Liver (tissue), 9 donors: ENCODE results near the gene DCC. TPM values are rescaled to one million over a fixed set of nuclear protein-coding genes. Genes with fewer than 3 reads are reported as not detected.

Experiments used
- DNase-seq: peaks from one replicate; pipeline ENCODE4 v3.0.0-alpha.2; 2017; ENCODE audit warnings: low spot score
- H3K27ac ChIP-seq, 2 donors: one replicate each; pipeline ENCODE4 v1.7.0; 2013; ENCODE audit warnings: inconsistent platforms in 2 of 2, low read length in 2 of 2, control low read depth in 1 of 2, low read depth in 1 of 2, mild to moderate bottlenecking in 1 of 2
- H3K27me3 ChIP-seq, 4 donors: one replicate each; pipeline versions ENCODE4 v1.6.1 to v1.7.0; 2013; ENCODE audit warnings: low read length in 3 of 4, inconsistent platforms in 1 of 4, mild to moderate bottlenecking in 1 of 4, moderate library complexity in 1 of 4; ENCODE audit not compliant: control insufficient read depth in 4 of 4, insufficient read depth in 4 of 4
- H3K36me3 ChIP-seq, 4 donors: one replicate each; pipeline versions ENCODE4 v1.6.1 to v1.7.0; 2013; ENCODE audit warnings: low read length in 3 of 4, mild to moderate bottlenecking in 3 of 4, low read depth in 1 of 4, moderate library complexity in 1 of 4; ENCODE audit not compliant: control insufficient read depth in 4 of 4, insufficient read depth in 3 of 4
- H3K4me1 ChIP-seq, 4 donors: one replicate each; pipeline versions ENCODE4 v1.6.1 to v1.7.0; 2013; ENCODE audit warnings: low read length in 3 of 4, mild to moderate bottlenecking in 3 of 4, moderate library complexity in 1 of 4; ENCODE audit not compliant: control insufficient read depth in 4 of 4, insufficient read depth in 4 of 4
- H3K4me3 ChIP-seq, 3 donors: one replicate each; pipeline versions ENCODE4 v1.6.1 to v1.7.0; 2013; ENCODE audit warnings: low read length in 3 of 3, control low read depth in 1 of 3, low read depth in 1 of 3, mild to moderate bottlenecking in 1 of 3
- H3K9ac ChIP-seq, 2 donors: one replicate each; pipeline ENCODE4 v1.7.0; 2013; ENCODE audit warnings: low read length in 2 of 2, mild to moderate bottlenecking in 2 of 2, moderate library complexity in 2 of 2, control low read depth in 1 of 2, low read depth in 1 of 2
- H3K9me3 ChIP-seq, 4 donors: one replicate each; pipeline versions ENCODE4 v1.6.1 to v1.7.0; 2013; ENCODE audit warnings: low read length in 3 of 4; ENCODE audit not compliant: control insufficient read depth in 4 of 4
- EGR1 ChIP-seq, 2 donors: IDR thresholded peaks; 2 replicates each; pipeline ENCODE4 v1.6.1; 2016 to 2018; ENCODE audit warnings: antibody characterized with exemption in 2 of 2, low read depth in 2 of 2
- FOXA1 ChIP-seq: IDR thresholded peaks from 2 replicates; pipeline ENCODE4 v1.6.1; 2016; ENCODE audit warnings: antibody characterized with exemption
- FOXA2 ChIP-seq: IDR thresholded peaks from 2 replicates; pipeline ENCODE4 v1.6.1; 2016; ENCODE audit warnings: antibody characterized with exemption
- GABPA ChIP-seq, 2 donors: IDR thresholded peaks in 1 of 2; conservative IDR thresholded peaks in 1 of 2; 2 replicates each; pipeline ENCODE4 v1.6.1; 2016; ENCODE audit warnings: antibody characterized with exemption in 2 of 2, mild to moderate bottlenecking in 1 of 2, moderate library complexity in 1 of 2
- HNF4A ChIP-seq, 2 donors: conservative IDR thresholded peaks; 2 replicates each; pipeline ENCODE4 v1.6.1; 2016; ENCODE audit warnings: antibody characterized with exemption in 2 of 2, mild to moderate bottlenecking in 2 of 2
- HNF4G ChIP-seq: IDR thresholded peaks from 2 replicates; pipeline ENCODE4 v1.6.1; 2016; ENCODE audit warnings: antibody characterized with exemption
- JUND ChIP-seq, 2 donors: IDR thresholded peaks; 2 replicates each; pipeline ENCODE4 v1.6.1; 2016; ENCODE audit warnings: antibody characterized with exemption in 2 of 2
- NR2F2 ChIP-seq: IDR thresholded peaks from 2 replicates; pipeline ENCODE4 v1.6.1; 2016; ENCODE audit warnings: antibody characterized with exemption
- RAD21 ChIP-seq, 2 donors: IDR thresholded peaks; 2 replicates each; pipeline ENCODE4 v1.6.1; 2016; ENCODE audit warnings: antibody characterized with exemption in 2 of 2, mild to moderate bottlenecking in 2 of 2
- REST ChIP-seq: IDR thresholded peaks from 2 replicates; pipeline ENCODE4 v1.6.1; 2016; ENCODE audit warnings: antibody characterized with exemption, mild to moderate bottlenecking
- RXRA ChIP-seq, 2 donors: IDR thresholded peaks; 2 replicates each; pipeline ENCODE4 v1.6.1; 2017 to 2018; ENCODE audit warnings: antibody characterized with exemption in 2 of 2, mild to moderate bottlenecking in 1 of 2
- SP1 ChIP-seq: IDR thresholded peaks from 2 replicates; pipeline ENCODE4 v1.6.1; 2018; ENCODE audit warnings: antibody characterized with exemption, mild to moderate bottlenecking
- TAF1 ChIP-seq: conservative IDR thresholded peaks from 2 replicates; pipeline ENCODE4 v1.6.1; 2016; ENCODE audit warnings: antibody characterized with exemption, mild to moderate bottlenecking
- YY1 ChIP-seq: IDR thresholded peaks from 2 replicates; pipeline ENCODE4 v1.6.1; 2016; ENCODE audit warnings: antibody characterized with exemption, mild to moderate bottlenecking
- WGBS: extraction: QIAGEN DNeasy Blood & Tissue Kit; methylation state at CpG from one replicate; pipeline ENCODE4 v1.1.7; 2013; 5-methylcytosine and 5-hydroxymethylcytosine counted together
- polyA plus RNA-seq, 2 donors: library from polyadenylated mRNA; stranded (reverse) in 1 of 2; unstranded in 1 of 2; fragments of 200-250 nt in 1 of 2; fragments of >200 nt in 1 of 2; fragmentation: Nextera tagmentation in 1 of 2; extraction: Ambion mirVana in 1 of 2; gene quantifications; one replicate each; pipeline versions ENCODE4 v1.2.1 to v1.2.3, GENCODE V29; 2013 to 2015
- total RNA-seq, 2 donors: library from RNA; depleted of rRNA; stranded (reverse); fragments of >200 nt; gene quantifications; one replicate each; pipeline ENCODE4 v1.2.3, GENCODE V29; 2014
- TF ChIP-seq, protein P1 (sequence below): IDR thresholded peaks from 2 replicates; pipeline ENCODE4 v1.6.1; 2016; ENCODE audit warnings: antibody characterized with exemption
- TF ChIP-seq, protein P2 (sequence below): IDR thresholded peaks from 2 replicates; pipeline ENCODE4 v1.6.1; 2016; ENCODE audit warnings: antibody characterized with exemption
- TF ChIP-seq, protein P3 (sequence below): IDR thresholded peaks from 2 replicates; pipeline ENCODE4 v1.6.1; 2016; ENCODE audit warnings: antibody characterized with exemption
- TF ChIP-seq, protein P4 (sequence below): fragments of 150-350 bp; IDR thresholded peaks from 2 replicates; pipeline ENCODE4 v1.5.1; 2017; ENCODE audit warnings: improper control_type of control experiment, low read depth, low read length; ENCODE audit not compliant: missing input control
- donor health status: healthy.
- donor health status: healthy.
- donor health status: healthy.
- donor health status: healthy.
- donor health status: healthy.

DCC gene
- total and polyA plus RNA-seq, 4 donors, result under 0.01 to 0.03 TPM; not detected in 2

- Histone ChIP-seq H3K9ac (no peak overlapping the region), H3K27ac (no peak overlapping the region), H3K4me3 (no peak overlapping the region), H3K4me1 (no peaks in the 10 kb centered on the region), H3K9me3 (no peaks in the 10 kb centered on the region), H3K27me3 (no peaks in the 10 kb centered on the region), H3K36me3 (no peaks in the 10 kb centered on the region)
- TF ChIP-seq GABPA (IDR thresholded peaks at IDR 0.05 in 1 of 2, conservative IDR thresholded peaks at IDR 0.05 in 1 of 2), result no peak
- TF ChIP-seq SP1, result no peak
- no peak for TF ChIP-seq REST
- no peak for TF ChIP-seq JUND (IDR thresholded peaks at IDR 0.05)
- no peak for TF ChIP-seq FOXA2
- TF ChIP-seq, protein P1, sequence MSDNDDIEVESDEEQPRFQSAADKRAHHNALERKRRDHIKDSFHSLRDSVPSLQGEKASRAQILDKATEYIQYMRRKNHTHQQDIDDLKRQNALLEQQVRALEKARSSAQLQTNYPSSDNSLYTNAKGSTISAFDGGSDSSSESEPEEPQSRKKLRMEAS, result no peak
- TF ChIP-seq TAF1, result no peak
- no peak for DNase-seq
- whole genome bisulfite sequencing, result 72% methylated on average over 6 of the region's 6 CpGs
Measured at GRCh38 chr18:52481116-52481515, 141.1 kb downstream of the DCC start.

DNA sequence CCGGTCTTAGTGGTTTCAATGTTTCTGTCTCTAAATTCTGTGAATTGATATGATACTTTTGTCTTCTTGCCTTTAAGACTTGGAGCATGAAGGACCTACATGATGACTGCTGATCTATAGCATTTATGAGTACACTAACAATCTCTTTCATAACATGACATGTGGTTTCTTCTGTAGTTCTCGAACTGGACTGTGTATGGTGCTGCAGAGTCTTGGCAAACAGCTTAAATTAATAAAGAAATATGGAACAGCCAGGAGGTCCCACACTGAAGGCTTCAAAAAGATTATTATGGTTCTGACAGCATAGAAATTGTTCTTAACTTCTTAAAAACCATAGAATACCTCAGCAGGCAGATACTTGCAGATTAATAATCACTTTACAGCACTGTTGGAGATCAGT is 145.0 kb downstream of the DCC start:
- WGBS, result 58% methylated on average over 2 of the region's 2 CpGs
- Histone ChIP-seq H3K27me3 (no peaks in the 10 kb centered on the region), H3K4me1 (no peaks in the 10 kb centered on the region), H3K27ac (no peak overlapping the region), H3K9ac (no peak overlapping the region), H3K9me3 (no peaks in the 10 kb centered on the region), H3K36me3 (no peaks in the 10 kb centered on the region), H3K4me3 (no peak overlapping the region)
- no peak for TF ChIP-seq YY1
- no peak for TF ChIP-seq FOXA2
- TF ChIP-seq, protein P1, result no peak
- TF ChIP-seq, protein P2, sequence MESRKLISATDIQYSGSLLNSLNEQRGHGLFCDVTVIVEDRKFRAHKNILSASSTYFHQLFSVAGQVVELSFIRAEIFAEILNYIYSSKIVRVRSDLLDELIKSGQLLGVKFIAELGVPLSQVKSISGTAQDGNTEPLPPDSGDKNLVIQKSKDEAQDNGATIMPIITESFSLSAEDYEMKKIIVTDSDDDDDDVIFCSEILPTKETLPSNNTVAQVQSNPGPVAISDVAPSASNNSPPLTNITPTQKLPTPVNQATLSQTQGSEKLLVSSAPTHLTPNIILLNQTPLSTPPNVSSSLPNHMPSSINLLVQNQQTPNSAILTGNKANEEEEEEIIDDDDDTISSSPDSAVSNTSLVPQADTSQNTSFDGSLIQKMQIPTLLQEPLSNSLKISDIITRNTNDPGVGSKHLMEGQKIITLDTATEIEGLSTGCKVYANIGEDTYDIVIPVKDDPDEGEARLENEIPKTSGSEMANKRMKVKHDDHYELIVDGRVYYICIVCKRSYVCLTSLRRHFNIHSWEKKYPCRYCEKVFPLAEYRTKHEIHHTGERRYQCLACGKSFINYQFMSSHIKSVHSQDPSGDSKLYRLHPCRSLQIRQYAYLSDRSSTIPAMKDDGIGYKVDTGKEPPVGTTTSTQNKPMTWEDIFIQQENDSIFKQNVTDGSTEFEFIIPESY, result no peak
- no peak for TF ChIP-seq EGR1 (IDR thresholded peaks at IDR 0.05; ENCODE audit: low read depth in 2 of 2)
- TF ChIP-seq JUND (IDR thresholded peaks at IDR 0.05), result no peak
- DNase-seq, result no peak

DNA sequence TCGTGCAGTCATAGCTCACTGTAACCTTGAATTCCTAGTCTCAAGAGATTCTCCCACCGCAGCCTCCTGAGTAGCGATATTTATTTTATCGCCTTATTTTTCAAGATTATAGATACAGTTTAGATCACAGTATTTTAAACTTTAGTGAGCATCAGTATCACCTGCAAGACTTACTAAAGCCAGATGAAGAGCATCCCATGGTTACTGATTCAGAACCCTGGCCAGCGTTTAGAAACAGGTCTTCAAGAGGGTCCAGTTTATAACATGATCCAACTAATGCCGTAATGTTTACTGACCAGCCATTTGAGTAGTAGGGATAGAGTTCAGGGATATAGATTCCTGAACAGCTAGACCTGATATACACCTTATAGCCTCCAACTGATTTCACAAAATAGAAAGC is 146.1 kb downstream of the DCC start:
- no peak overlapping the region for H3K4me3 ChIP-seq
- H3K27ac ChIP-seq, result no peak overlapping the region
- no peaks in the 10 kb centered on the region for H3K9me3 ChIP-seq
- no peak overlapping the region for H3K9ac ChIP-seq
- WGBS, result 85% methylated on average over 6 of the region's 6 CpGs
- no peaks in the 10 kb centered on the region for H3K4me1 ChIP-seq
- H3K36me3 ChIP-seq, result no peaks in the 10 kb centered on the region
- H3K27me3 ChIP-seq, result no peaks in the 10 kb centered on the region
- no peak for DNase-seq
- no peak for TF ChIP-seq GABPA (IDR thresholded peaks at IDR 0.05 in 1 of 2, conservative IDR thresholded peaks at IDR 0.05 in 1 of 2)
- TF ChIP-seq FOXA1, result no peak
- TF ChIP-seq, protein P3, sequence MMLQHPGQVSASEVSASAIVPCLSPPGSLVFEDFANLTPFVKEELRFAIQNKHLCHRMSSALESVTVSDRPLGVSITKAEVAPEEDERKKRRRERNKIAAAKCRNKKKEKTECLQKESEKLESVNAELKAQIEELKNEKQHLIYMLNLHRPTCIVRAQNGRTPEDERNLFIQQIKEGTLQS, result no peak
- no peak for TF ChIP-seq TAF1
- TF ChIP-seq RAD21 (IDR thresholded peaks at IDR 0.05), result no peak
- TF ChIP-seq, protein P4, sequence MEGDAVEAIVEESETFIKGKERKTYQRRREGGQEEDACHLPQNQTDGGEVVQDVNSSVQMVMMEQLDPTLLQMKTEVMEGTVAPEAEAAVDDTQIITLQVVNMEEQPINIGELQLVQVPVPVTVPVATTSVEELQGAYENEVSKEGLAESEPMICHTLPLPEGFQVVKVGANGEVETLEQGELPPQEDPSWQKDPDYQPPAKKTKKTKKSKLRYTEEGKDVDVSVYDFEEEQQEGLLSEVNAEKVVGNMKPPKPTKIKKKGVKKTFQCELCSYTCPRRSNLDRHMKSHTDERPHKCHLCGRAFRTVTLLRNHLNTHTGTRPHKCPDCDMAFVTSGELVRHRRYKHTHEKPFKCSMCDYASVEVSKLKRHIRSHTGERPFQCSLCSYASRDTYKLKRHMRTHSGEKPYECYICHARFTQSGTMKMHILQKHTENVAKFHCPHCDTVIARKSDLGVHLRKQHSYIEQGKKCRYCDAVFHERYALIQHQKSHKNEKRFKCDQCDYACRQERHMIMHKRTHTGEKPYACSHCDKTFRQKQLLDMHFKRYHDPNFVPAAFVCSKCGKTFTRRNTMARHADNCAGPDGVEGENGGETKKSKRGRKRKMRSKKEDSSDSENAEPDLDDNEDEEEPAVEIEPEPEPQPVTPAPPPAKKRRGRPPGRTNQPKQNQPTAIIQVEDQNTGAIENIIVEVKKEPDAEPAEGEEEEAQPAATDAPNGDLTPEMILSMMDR, result no peak
- TF ChIP-seq YY1, result no peak
- TF ChIP-seq SP1, result no peak
- TF ChIP-seq NR2F2, result no peak
- no peak for TF ChIP-seq EGR1 (IDR thresholded peaks at IDR 0.05; ENCODE audit: low read depth in 2 of 2)
- TF ChIP-seq RXRA (IDR thresholded peaks at IDR 0.05), result no peak
- TF ChIP-seq HNF4A (conservative IDR thresholded peaks at IDR 0.05), result no peak
- TF ChIP-seq, protein P2, result no peak
- no peak for TF ChIP-seq JUND (IDR thresholded peaks at IDR 0.05)
- TF ChIP-seq, protein P1, result no peak
- no peak for TF ChIP-seq HNF4G
